GM13977 (cell line): ENCODE results near the gene DIAPH2.

Experiments
- DNase-seq: peaks from one replicate; pipeline ENCODE4 v3.0.0; 2012; ENCODE audit warnings: low spot score
- CTCF ChIP-seq: IDR thresholded peaks from 2 replicates; pipeline ENCODE4 v1.5.1; 2012; ENCODE audit warnings: mild to moderate bottlenecking, control low read depth; ENCODE audit not compliant: insufficient read depth; ENCODE audit errors: extremely low read depth, missing control alignments
- in situ Hi-C: fragments of 300-500 bp; cut with MboI; formaldehyde crosslinking; loops from one replicate; pipeline ENCODE4 v1.12.0; 2022; ENCODE audit warnings: low sequenced_read_pairs, low pct_unique_long_range_greater_than_20kb, mixed read lengths, inconsistent platforms; ENCODE audit not compliant: unreplicated experiment

The DIAPH2 gene

GRCh38 chrX:97622111-97622510 is 937.5 kb downstream of the DIAPH2 start:
- TF ChIP-seq CTCF, result no peak
- in situ Hi-C loops, result no loop called here
- no peak for DNase-seq

GRCh38 chrX:97628326-97628725 is 943.7 kb downstream of the DIAPH2 start:
- no peak for TF ChIP-seq CTCF
- in situ Hi-C loops, result no loop called here
- DNase-seq, result no peak

- in situ Hi-C loops, result no loop called here
- DNase-seq, result no peak
- no peak for TF ChIP-seq CTCF
Measured at GRCh38 chrX:97628807-97629596, 944.4 kb downstream of the DIAPH2 start.

- TF ChIP-seq CTCF, result no peak
- in situ Hi-C loops, result no loop called here
- no peak for DNase-seq
Measured at GRCh38 chrX:97629597-97629985, 944.9 kb downstream of the DIAPH2 start.

GRCh38 chrX:97633798-97634197 is 949.2 kb downstream of the DIAPH2 start:
- DNase-seq, result no peak
- no peak for TF ChIP-seq CTCF
- in situ Hi-C loops, result no loop called here

- no peak for DNase-seq
- in situ Hi-C loops, result no loop called here
- no peak for TF ChIP-seq CTCF
Measured at GRCh38 chrX:97636473-97637140, 952.0 kb downstream of the DIAPH2 start.
